HepG2 (cell line): Measurements from ENCODE around the gene MRPS35. TPM values are rescaled to one million over a fixed set of nuclear protein-coding genes. Genes with fewer than 3 reads are reported as not detected.

Experiments
- AGO2 ChIP-seq: fragments of 200-400 bp; formaldehyde crosslinking; optimal IDR thresholded peaks from 2 replicates; pipeline ENCODE3; 2017; ENCODE audit warnings: mild to moderate bottlenecking, low read depth, low read length, moderate library complexity
- CAMTA2 ChIP-seq: sonication (generic); formaldehyde crosslinking; IDR thresholded peaks from 2 replicates; pipeline ENCODE4 v1.4.0; 2020; ENCODE audit warnings: mild to moderate bottlenecking, missing genetic modification reagents, borderline replicate concordance
- ELF4 ChIP-seq: sonication (generic); formaldehyde crosslinking; IDR thresholded peaks from 2 replicates; pipeline ENCODE4 v1.5.0; 2020; ENCODE audit warnings: missing genetic modification reagents, mild to moderate bottlenecking, moderate library complexity, borderline replicate concordance
- HOXA5 ChIP-seq: sonication (generic); formaldehyde crosslinking; IDR thresholded peaks from 2 replicates; pipeline ENCODE4 v1.4.0; 2020; ENCODE audit warnings: missing genetic modification reagents
- HOXA9 ChIP-seq: sonication (generic); formaldehyde crosslinking; IDR thresholded peaks from 2 replicates; pipeline ENCODE4 v1.8.1; 2022; ENCODE audit warnings: missing genetic modification reagents, mild to moderate bottlenecking, moderate library complexity, borderline replicate concordance
- MXI1 ChIP-seq: IDR thresholded peaks from 3 replicates; pipeline ENCODE4 v1.6.1; 2012; ENCODE audit warnings: low read depth, low read length, inconsistent platforms, borderline replicate concordance
- NFE2L2 ChIP-seq: fragments of 150-350 bp; IDR thresholded peaks from 2 replicates; pipeline ENCODE4 v1.6.1; 2014; ENCODE audit warnings: low read length
- RAD21 ChIP-seq: fragments of 450-650 bp; formaldehyde crosslinking; IDR thresholded peaks from 2 replicates; pipeline ENCODE4 v1.5.0; 2020; ENCODE audit warnings: mild to moderate bottlenecking
- RFX3 ChIP-seq: IDR thresholded peaks from 2 replicates; pipeline ENCODE4 v1.6.1; 2016; ENCODE audit warnings: missing biosample characterization, missing genetic modification reagents
- SALL2 ChIP-seq: sonication (generic); formaldehyde crosslinking; IDR thresholded peaks from 2 replicates; pipeline ENCODE4 v1.8.1; 2023; ENCODE audit warnings: mild to moderate bottlenecking, missing genetic modification reagents, inconsistent platforms
- SKI ChIP-seq: fragments of 450-650 bp; IDR thresholded peaks from one replicate; pipeline ENCODE4 v1.6.1; 2018; ENCODE audit warnings: mild to moderate bottlenecking; ENCODE audit not compliant: partially characterized antibody
- TAF1 ChIP-seq: sonication (generic); formaldehyde crosslinking; IDR thresholded peaks from 2 replicates; pipeline ENCODE4 v1.4.0; 2020; ENCODE audit warnings: missing genetic modification reagents
- ZNF160 ChIP-seq: sonication (generic); formaldehyde crosslinking; IDR thresholded peaks from 2 replicates; pipeline ENCODE4 v1.8.0; 2022; ENCODE audit warnings: mild to moderate bottlenecking, inconsistent platforms, missing genetic modification reagents
- ZNF367 ChIP-seq: sonication (generic); formaldehyde crosslinking; IDR thresholded peaks from 2 replicates; pipeline ENCODE4 v1.4.0; 2020; ENCODE audit warnings: missing genetic modification reagents, borderline replicate concordance
- ZNF572 ChIP-seq: sonication (generic); formaldehyde crosslinking; IDR thresholded peaks from 2 replicates; pipeline ENCODE4 v1.5.1; 2020; ENCODE audit warnings: mild to moderate bottlenecking, missing genetic modification reagents
- ZNF768 ChIP-seq: sonication (generic); formaldehyde crosslinking; IDR thresholded peaks from 2 replicates; pipeline ENCODE4 v1.4.0; 2020; ENCODE audit warnings: missing genetic modification reagents
- polyA plus RNA-seq, 8 experiments: library from polyadenylated mRNA; depleted of rRNA in 3 of 8; stranded (reverse) in 7 of 8; unstranded in 1 of 8; fragments of >200 nt; fragmentation: Illumina TruSeq in 4 of 8; extraction: Trizol in 4 of 8; gene quantifications; 2 replicates each; pipeline versions ENCODE4 v1.2.1 to v1.2.3, GENCODE V29; 2011 to 2016; ENCODE audit warnings: low read depth in 4 of 8, missing spikeins in 1 of 8, mixed read lengths in 1 of 8; ENCODE audit not compliant: insufficient read depth in 1 of 8
- total RNA-seq, 5 experiments: library from RNA; depleted of rRNA; stranded (reverse); fragments of >200 nt; fragmentation: Illumina TruSeq; extraction: Trizol; gene quantifications; 2 replicates each; pipeline ENCODE4 v1.2.3, GENCODE V29; 2016; ENCODE audit warnings: low read depth in 1 of 5
- TF ChIP-seq, protein P1 (sequence below): fragments of 450-650 bp; IDR thresholded peaks from 2 replicates; pipeline ENCODE4 v1.6.1; 2017
- TF ChIP-seq, protein P2 (sequence below), 2 experiments: sonication (generic) in 1 of 2; formaldehyde crosslinking in 1 of 2; IDR thresholded peaks; 2 replicates each; pipeline versions ENCODE4 v1.5.1 to v1.6.1; 2011 to 2020; ENCODE audit warnings: borderline replicate concordance in 1 of 2, low read depth in 1 of 2, low read length in 1 of 2, mild to moderate bottlenecking in 1 of 2, missing genetic modification reagents in 1 of 2, moderate library complexity in 1 of 2
- TF ChIP-seq, protein P3 (sequence below): sonication (generic); formaldehyde crosslinking; IDR thresholded peaks from 2 replicates; pipeline ENCODE4 v1.8.0; 2022; ENCODE audit warnings: missing genetic modification reagents, low read depth, mild to moderate bottlenecking, borderline replicate concordance
- TF ChIP-seq, protein P4 (sequence below): IDR thresholded peaks from 2 replicates; pipeline ENCODE4 v1.6.1; 2016; ENCODE audit warnings: low read depth, control low read depth
- TF ChIP-seq, protein P5 (sequence below): sonication (generic); formaldehyde crosslinking; conservative IDR thresholded peaks from 2 replicates; pipeline ENCODE4 v1.8.1; 2023; ENCODE audit warnings: missing genetic modification reagents
- TF ChIP-seq, protein P6 (sequence below): IDR thresholded peaks from 2 replicates; pipeline ENCODE4 v1.6.1; 2016; ENCODE audit warnings: control low read depth

The MRPS35 gene
- total and polyA plus RNA-seq, 2 of the 13 experiments (the other 11 are each of a cell fraction or from before 2014, with no cell fraction given), result 63.4 to 104 TPM

DNA sequence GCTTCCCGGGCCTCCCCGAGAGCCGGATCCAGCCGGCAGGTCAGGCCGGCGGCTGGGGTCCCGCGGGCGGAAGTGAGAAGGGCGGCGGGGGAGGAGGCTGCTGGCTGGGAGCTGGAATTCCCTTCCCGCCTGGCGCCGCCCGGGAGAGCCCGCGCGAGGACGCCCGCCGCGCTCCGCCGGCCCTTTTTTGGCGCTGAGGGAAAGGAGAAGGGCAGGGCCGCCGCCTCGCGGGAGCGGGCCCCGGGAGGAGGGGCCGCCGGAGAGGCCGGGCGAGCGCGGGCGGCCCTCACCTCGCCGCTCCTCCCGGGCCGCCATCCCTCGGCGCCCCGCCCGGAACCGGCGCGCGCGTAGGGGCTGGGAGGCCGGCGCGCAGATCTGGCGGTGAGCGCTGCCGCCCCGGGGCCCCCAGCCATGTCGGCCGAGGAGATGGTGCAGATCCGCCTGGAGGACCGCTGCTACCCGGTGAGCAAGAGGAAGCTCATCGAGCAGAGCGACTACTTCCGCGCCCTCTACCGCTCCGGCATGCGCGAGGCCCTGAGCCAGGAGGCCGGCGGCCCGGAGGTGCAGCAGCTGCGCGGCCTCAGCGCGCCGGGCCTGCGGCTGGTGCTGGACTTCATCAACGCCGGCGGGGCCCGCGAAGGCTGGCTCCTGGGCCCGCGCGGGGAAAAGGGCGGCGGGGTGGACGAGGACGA, 69.4 kb downstream of the MRPS35 start, which contains the start of the genes KLHL42 and MANSC4 (continued):
- TF ChIP-seq RAD21 (CRISPR knock-in tag), result no peak; the same call in 1 of the 2 replicates
- TF ChIP-seq ZNF367 (CRISPR knock-in tag), result no peak
- TF ChIP-seq SALL2 (CRISPR knock-in tag), result no peak
- TF ChIP-seq NFE2L2, result no peak
- no peak for TF ChIP-seq ZNF768
- TF ChIP-seq ELF4 (CRISPR knock-in tag), result no peak
- TF ChIP-seq CAMTA2 (CRISPR knock-in tag), result no peak; the same call in 1 of the 2 replicates
- TF ChIP-seq RFX3, result no peak
- TF ChIP-seq, protein P1, sequence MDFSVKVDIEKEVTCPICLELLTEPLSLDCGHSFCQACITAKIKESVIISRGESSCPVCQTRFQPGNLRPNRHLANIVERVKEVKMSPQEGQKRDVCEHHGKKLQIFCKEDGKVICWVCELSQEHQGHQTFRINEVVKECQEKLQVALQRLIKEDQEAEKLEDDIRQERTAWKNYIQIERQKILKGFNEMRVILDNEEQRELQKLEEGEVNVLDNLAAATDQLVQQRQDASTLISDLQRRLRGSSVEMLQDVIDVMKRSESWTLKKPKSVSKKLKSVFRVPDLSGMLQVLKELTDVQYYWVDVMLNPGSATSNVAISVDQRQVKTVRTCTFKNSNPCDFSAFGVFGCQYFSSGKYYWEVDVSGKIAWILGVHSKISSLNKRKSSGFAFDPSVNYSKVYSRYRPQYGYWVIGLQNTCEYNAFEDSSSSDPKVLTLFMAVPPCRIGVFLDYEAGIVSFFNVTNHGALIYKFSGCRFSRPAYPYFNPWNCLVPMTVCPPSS, result no peak
- TF ChIP-seq MXI1, result no peak
- no peak for TF ChIP-seq SKI
- TF ChIP-seq, protein P2, sequence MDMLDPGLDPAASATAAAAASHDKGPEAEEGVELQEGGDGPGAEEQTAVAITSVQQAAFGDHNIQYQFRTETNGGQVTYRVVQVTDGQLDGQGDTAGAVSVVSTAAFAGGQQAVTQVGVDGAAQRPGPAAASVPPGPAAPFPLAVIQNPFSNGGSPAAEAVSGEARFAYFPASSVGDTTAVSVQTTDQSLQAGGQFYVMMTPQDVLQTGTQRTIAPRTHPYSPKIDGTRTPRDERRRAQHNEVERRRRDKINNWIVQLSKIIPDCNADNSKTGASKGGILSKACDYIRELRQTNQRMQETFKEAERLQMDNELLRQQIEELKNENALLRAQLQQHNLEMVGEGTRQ (IDR thresholded peaks at IDR 0.05; ENCODE audit: low read depth, low read length), result no peak
- TF ChIP-seq, protein P2 (CRISPR knock-in tag; IDR thresholded peaks at IDR 0.05; ENCODE audit: borderline replicate concordance), result no peak
- TF ChIP-seq, protein P3, sequence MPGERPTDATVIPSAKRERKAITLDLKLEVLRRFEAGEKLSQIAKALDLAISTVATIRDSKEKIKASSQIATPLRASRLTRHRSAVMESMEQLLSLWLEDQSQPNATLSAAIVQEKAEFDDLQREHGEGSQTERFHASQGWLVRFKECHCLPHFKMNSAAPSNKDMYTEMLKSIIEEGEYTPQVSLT (CRISPR knock-in tag), result no peak
- no peak for TF ChIP-seq ZNF572 (CRISPR knock-in tag)
- TF ChIP-seq AGO2, result peak; percentile 65
- TF ChIP-seq, protein P4, sequence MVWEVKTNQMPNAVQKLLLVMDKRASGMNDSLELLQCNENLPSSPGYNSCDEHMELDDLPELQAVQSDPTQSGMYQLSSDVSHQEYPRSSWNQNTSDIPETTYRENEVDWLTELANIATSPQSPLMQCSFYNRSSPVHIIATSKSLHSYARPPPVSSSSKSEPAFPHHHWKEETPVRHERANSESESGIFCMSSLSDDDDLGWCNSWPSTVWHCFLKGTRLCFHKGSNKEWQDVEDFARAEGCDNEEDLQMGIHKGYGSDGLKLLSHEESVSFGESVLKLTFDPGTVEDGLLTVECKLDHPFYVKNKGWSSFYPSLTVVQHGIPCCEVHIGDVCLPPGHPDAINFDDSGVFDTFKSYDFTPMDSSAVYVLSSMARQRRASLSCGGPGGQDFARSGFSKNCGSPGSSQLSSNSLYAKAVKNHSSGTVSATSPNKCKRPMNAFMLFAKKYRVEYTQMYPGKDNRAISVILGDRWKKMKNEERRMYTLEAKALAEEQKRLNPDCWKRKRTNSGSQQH (CRISPR knock-in tag), result peak; percentile 13; the same call in 1 of the 2 replicates
- TF ChIP-seq HOXA9 (CRISPR knock-in tag), result no peak
- TF ChIP-seq, protein P5, sequence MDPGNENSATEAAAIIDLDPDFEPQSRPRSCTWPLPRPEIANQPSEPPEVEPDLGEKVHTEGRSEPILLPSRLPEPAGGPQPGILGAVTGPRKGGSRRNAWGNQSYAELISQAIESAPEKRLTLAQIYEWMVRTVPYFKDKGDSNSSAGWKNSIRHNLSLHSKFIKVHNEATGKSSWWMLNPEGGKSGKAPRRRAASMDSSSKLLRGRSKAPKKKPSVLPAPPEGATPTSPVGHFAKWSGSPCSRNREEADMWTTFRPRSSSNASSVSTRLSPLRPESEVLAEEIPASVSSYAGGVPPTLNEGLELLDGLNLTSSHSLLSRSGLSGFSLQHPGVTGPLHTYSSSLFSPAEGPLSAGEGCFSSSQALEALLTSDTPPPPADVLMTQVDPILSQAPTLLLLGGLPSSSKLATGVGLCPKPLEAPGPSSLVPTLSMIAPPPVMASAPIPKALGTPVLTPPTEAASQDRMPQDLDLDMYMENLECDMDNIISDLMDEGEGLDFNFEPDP, result 0 out of 2 replicates have a peak, but pooled peaks have one; percentile 23
- TF ChIP-seq HOXA5 (CRISPR knock-in tag), result peak; percentile 29; the same call in 1 of the 2 replicates
- TF ChIP-seq, protein P6, sequence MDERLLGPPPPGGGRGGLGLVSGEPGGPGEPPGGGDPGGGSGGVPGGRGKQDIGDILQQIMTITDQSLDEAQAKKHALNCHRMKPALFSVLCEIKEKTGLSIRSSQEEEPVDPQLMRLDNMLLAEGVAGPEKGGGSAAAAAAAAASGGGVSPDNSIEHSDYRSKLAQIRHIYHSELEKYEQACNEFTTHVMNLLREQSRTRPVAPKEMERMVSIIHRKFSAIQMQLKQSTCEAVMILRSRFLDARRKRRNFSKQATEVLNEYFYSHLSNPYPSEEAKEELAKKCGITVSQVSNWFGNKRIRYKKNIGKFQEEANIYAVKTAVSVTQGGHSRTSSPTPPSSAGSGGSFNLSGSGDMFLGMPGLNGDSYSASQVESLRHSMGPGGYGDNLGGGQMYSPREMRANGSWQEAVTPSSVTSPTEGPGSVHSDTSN (CRISPR knock-in tag), result no peak
- TF ChIP-seq TAF1, result peak; percentile 45
- 0 out of 2 replicates have a peak, but pooled peaks have one; percentile 38 for TF ChIP-seq ZNF160
